ENCODE measurements around the gene SYTL5.

GRCh38 chrX:38081909-38082308 is 75.6 kb downstream of the SYTL5 start:
- TF ChIP-seq EZH2 (IDR thresholded peaks at IDR 0.05): no peak
- no peak for TF ChIP-seq POLR2AphosphoS5 (IDR thresholded peaks at IDR 0.05; ENCODE audit: borderline replicate concordance, low read depth, low read length)

All from SK-N-MC (cell line).